Dermis microvascular lymphatic vessel endothelial cell (primary cell): ENCODE results near the gene GAB2. TPM values are rescaled to one million over a fixed set of nuclear protein-coding genes. Genes with fewer than 3 reads are reported as not detected.

ENCODE experiments used
- DNase-seq, 2 donors: peaks; one replicate each; pipeline versions ENCODE4 v3.0.0 to v3.0.0-alpha.2; 2010; ENCODE audit warnings: low read depth in 2 of 2
- total RNA-seq: library from RNA; depleted of rRNA; stranded (reverse); fragments of >200 nt; gene quantifications from 2 replicates; pipeline ENCODE4 v1.2.1, GENCODE V29; 2014

Gene GAB2
- total RNA-seq, 1 donor from 2014 or later: 11.4 TPM

- no peak for DNase-seq
These were observed 209.1 kb downstream of the GAB2 start for GRCh38 chr11:78208257-78209165.

- no peak for DNase-seq
These were observed 209.9 kb downstream of the GAB2 start for GRCh38 chr11:78207532-78208256.

- no peak for DNase-seq
These were observed 211.9 kb downstream of the GAB2 start for GRCh38 chr11:78205691-78206090.

- DNase-seq: no peak
These were observed 212.4 kb downstream of the GAB2 start for GRCh38 chr11:78205256-78205655.

GRCh38 chr11:78203184-78203583 is 214.4 kb downstream of the GAB2 start:
- no peak for DNase-seq

- peak in 1 of 2 donors; percentile 47 for DNase-seq
These were observed 214.9 kb downstream of the GAB2 start for GRCh38 chr11:78202733-78203167.

- DNase-seq: no peak
These were observed 216.4 kb downstream of the GAB2 start for GRCh38 chr11:78201096-78201818.

GRCh38 chr11:78200553-78200952 is 217.1 kb downstream of the GAB2 start:
- DNase-seq: no peak

GRCh38 chr11:78200061-78200460 is 217.6 kb downstream of the GAB2 start:
- DNase-seq: no peak

GRCh38 chr11:78199653-78200015 is 218.0 kb downstream of the GAB2 start:
- DNase-seq: no peak

GRCh38 chr11:78199015-78199652 is 218.5 kb downstream of the GAB2 start:
- DNase-seq: no peak

GRCh38 chr11:78197816-78198215 is 219.8 kb downstream of the GAB2 start:
- DNase-seq: no peak

GRCh38 chr11:78196661-78197091 is 220.9 kb downstream of the GAB2 start:
- no peak for DNase-seq

GRCh38 chr11:78195917-78196560 is 221.6 kb downstream of the GAB2 start:
- DNase-seq: no peak

- DNase-seq: no peak
These were observed 223.1 kb downstream of the GAB2 start for GRCh38 chr11:78194490-78194889.

GRCh38 chr11:78193806-78194205 is 223.8 kb downstream of the GAB2 start:
- no peak for DNase-seq

GRCh38 chr11:78192911-78193351 is 224.7 kb downstream of the GAB2 start:
- no peak for DNase-seq

GRCh38 chr11:78192223-78192719 is 225.3 kb downstream of the GAB2 start:
- no peak for DNase-seq

GRCh38 chr11:78190871-78191538 is 226.6 kb downstream of the GAB2 start:
- DNase-seq: no peak

- DNase-seq: no peak
These were observed 227.2 kb downstream of the GAB2 start for GRCh38 chr11:78190374-78190773.
